SK-N-SH (cell line): ENCODE measurements around the gene ZNF304. TPM values are rescaled to one million over a fixed set of nuclear protein-coding genes. Genes with fewer than 3 reads are reported as not detected.

Experiments used
- CTCF ChIA-PET: fragments of 300-600, 350-600 bp; formaldehyde crosslinking; extraction: SDS; loops from one replicate; lab custom pipeline; 2021; lab: Yijun Ruan, JAX
- POLR2A ChIA-PET: fragments of 350-600 bp; sonication (Branson Sonifier 250); formaldehyde crosslinking; extraction: SDS; loops from one replicate; lab custom pipeline; 2020; ENCODE audit warnings: antibody characterized with exemption, inconsistent platforms; lab: Yijun Ruan, JAX
- DNase-seq: peaks from one replicate; pipeline ENCODE4 v3.0.0; 2012
- H2AFZ ChIP-seq: fragments of 200-600 bp; sonication (generic); 2 replicates; pipeline ENCODE4 v1.8.1; 2016; ENCODE audit warnings: antibody characterized with exemption, mild to moderate bottlenecking, low read depth
- H3F3A ChIP-seq: fragments of 200-600 bp; sonication (generic); replicated peaks from 2 replicates; pipeline ENCODE3; 2016; ENCODE audit warnings: antibody characterized with exemption, mild to moderate bottlenecking; ENCODE audit not compliant: insufficient read depth
- H3K27ac ChIP-seq, 2 experiments: fragments of 200-500 bp in 1 of 2; fragments of 200-600 bp in 1 of 2; sonication (Bioruptor generic) in 1 of 2; sonication (generic), shearing (Covaris generic) in 1 of 2; 2 replicates each; pipeline versions ENCODE4 v1.5.1 to v1.6.1; 2014 to 2016; ENCODE audit warnings: low read depth in 2 of 2, inconsistent platforms in 1 of 2, low read length in 1 of 2, mild to moderate bottlenecking in 1 of 2, mixed read lengths in 1 of 2
- H3K27me3 ChIP-seq: fragments of 200-600 bp; sonication (generic), shearing (Covaris generic); 2 replicates; pipeline ENCODE4 v1.6.1; 2016; ENCODE audit warnings: mixed run types; ENCODE audit not compliant: insufficient read depth
- H3K36me3 ChIP-seq, 2 experiments: fragments of 200-500 bp in 1 of 2; fragments of 200-600 bp in 1 of 2; sonication (Bioruptor generic) in 1 of 2; sonication (generic) in 1 of 2; replicated peaks in 1 of 2; 2 replicates each; pipeline versions ENCODE3 to v1.5.1; 2014 to 2016; ENCODE audit warnings: low read length in 1 of 2, mild to moderate bottlenecking in 1 of 2; ENCODE audit not compliant: insufficient read depth in 2 of 2, control insufficient read depth in 1 of 2
- H3K4me1 ChIP-seq, 2 experiments: fragments of 200-500 bp in 1 of 2; fragments of 200-600 bp in 1 of 2; sonication (Bioruptor generic) in 1 of 2; sonication (generic), shearing (Covaris generic) in 1 of 2; 2 replicates each; pipeline versions ENCODE4 v1.5.1 to v1.6.1; 2014 to 2016; ENCODE audit warnings: low read depth in 1 of 2, low read length in 1 of 2, mixed run types in 1 of 2; ENCODE audit not compliant: insufficient read depth in 2 of 2, control insufficient read depth in 1 of 2
- H3K4me2 ChIP-seq: fragments of 200-600 bp; sonication (generic), shearing (Covaris generic); 2 replicates; pipeline ENCODE4 v1.6.1; 2017; ENCODE audit warnings: mixed run types
- H3K4me3 ChIP-seq, 2 experiments: fragments of 200-500 bp in 1 of 2; fragments of 200-600 bp in 1 of 2; sonication (Bioruptor generic) in 1 of 2; sonication (generic), shearing (Covaris generic) in 1 of 2; 2 replicates each; pipeline versions ENCODE4 v1.5.1 to v1.8.1; 2014 to 2016; ENCODE audit warnings: low read depth in 2 of 2, inconsistent platforms in 1 of 2, low read length in 1 of 2, mild to moderate bottlenecking in 1 of 2, mixed read lengths in 1 of 2, moderate library complexity in 1 of 2
- H3K79me2 ChIP-seq: fragments of 200-600 bp; sonication (generic); 2 replicates; pipeline ENCODE4 v1.8.1; 2017; ENCODE audit warnings: mild to moderate bottlenecking; ENCODE audit not compliant: insufficient read depth
- H3K9ac ChIP-seq: fragments of 200-600 bp; sonication (generic); 2 replicates; pipeline ENCODE4 v1.6.1; 2017; ENCODE audit warnings: mixed run types
- H3K9me2 ChIP-seq: fragments of 200-600 bp; sonication (generic); 2 replicates; pipeline ENCODE4 v1.6.1; 2017; ENCODE audit warnings: mixed run types
- H3K9me3 ChIP-seq: fragments of 200-600 bp; sonication (generic); 2 replicates; pipeline ENCODE4 v1.6.1; 2017; ENCODE audit warnings: mixed run types, mild to moderate bottlenecking, moderate library complexity
- H4K20me1 ChIP-seq: fragments of 200-600 bp; sonication (generic); 2 replicates; pipeline ENCODE4 v1.6.1; 2017; ENCODE audit warnings: mild to moderate bottlenecking, mixed run types; ENCODE audit not compliant: insufficient read depth
- CHD2 ChIP-seq: fragments of 150-350 bp; IDR thresholded peaks from 2 replicates; pipeline ENCODE4 v1.6.1; 2018; ENCODE audit warnings: low read length; ENCODE audit not compliant: partially characterized antibody
- ELF1 ChIP-seq: IDR thresholded peaks from 2 replicates; pipeline ENCODE4 v1.4.0; 2012
- EP300 ChIP-seq, 2 experiments: IDR thresholded peaks; 2 replicates each; pipeline versions ENCODE4 v1.4.0 to v1.6.1; 2012; ENCODE audit warnings: borderline replicate concordance in 1 of 2, low read depth in 1 of 2, low read length in 1 of 2
- EZH2phosphoT487 ChIP-seq: fragments of 200-600 bp; sonication (generic); IDR thresholded peaks from 2 replicates; pipeline ENCODE4 v1.6.1; 2017; ENCODE audit warnings: low read depth, mixed run types, mild to moderate bottlenecking, antibody characterized with exemption, moderate library complexity, borderline replicate concordance
- FOSL2 ChIP-seq: IDR thresholded peaks from 2 replicates; pipeline ENCODE4 v1.4.0; 2012; ENCODE audit warnings: low read depth, mild to moderate bottlenecking, moderate library complexity, borderline replicate concordance
- FOXJ3 ChIP-seq: sonication (generic); formaldehyde crosslinking; IDR thresholded peaks from 2 replicates; pipeline ENCODE4 v1.5.1; 2020; ENCODE audit warnings: mild to moderate bottlenecking, missing genetic modification reagents
- GATA2 ChIP-seq: sonication (generic); formaldehyde crosslinking; IDR thresholded peaks from 2 replicates; pipeline ENCODE4 v1.5.0; 2020; ENCODE audit warnings: mild to moderate bottlenecking, missing genetic modification reagents
- JUND ChIP-seq: IDR thresholded peaks from 2 replicates; pipeline ENCODE4 v1.4.0; 2012
- MEF2A ChIP-seq: IDR thresholded peaks from 2 replicates; pipeline ENCODE4 v1.4.0; 2012; ENCODE audit warnings: low read depth, borderline replicate concordance
- MXI1 ChIP-seq: IDR thresholded peaks from 2 replicates; pipeline ENCODE4 v1.6.1; 2012; ENCODE audit warnings: mild to moderate bottlenecking, low read depth, low read length, improper control_type of control experiment
- NFIC ChIP-seq: IDR thresholded peaks from 2 replicates; pipeline ENCODE4 v1.4.0; 2012; ENCODE audit warnings: borderline replicate concordance
- NRF1 ChIP-seq: IDR thresholded peaks from 2 replicates; pipeline ENCODE4 v1.6.1; 2012; ENCODE audit warnings: low read depth, mild to moderate bottlenecking, low read length
- RAD21 ChIP-seq: IDR thresholded peaks from 2 replicates; pipeline ENCODE4 v1.6.1; 2012; ENCODE audit warnings: mild to moderate bottlenecking, low read length
- RCOR1 ChIP-seq: fragments of 150-350 bp; IDR thresholded peaks from 2 replicates; pipeline ENCODE4 v1.6.1; 2017; ENCODE audit warnings: antibody characterized with exemption, low read length
- RXRA ChIP-seq: IDR thresholded peaks from 2 replicates; pipeline ENCODE4 v1.4.0; 2012; ENCODE audit warnings: low read depth, mild to moderate bottlenecking, borderline replicate concordance
- SMC3 ChIP-seq: IDR thresholded peaks from 2 replicates; pipeline ENCODE4 v1.6.1; 2012; ENCODE audit warnings: low read depth, low read length, improper control_type of control experiment
- TAF1 ChIP-seq: IDR thresholded peaks from 2 replicates; pipeline ENCODE4 v1.6.1; 2012; ENCODE audit warnings: low read depth, mild to moderate bottlenecking, low read length, moderate library complexity, borderline replicate concordance
- TCF12 ChIP-seq: IDR thresholded peaks from 2 replicates; pipeline ENCODE4 v1.4.0; 2012
- TEAD4 ChIP-seq: IDR thresholded peaks from 2 replicates; pipeline ENCODE4 v1.4.0; 2012; ENCODE audit warnings: mild to moderate bottlenecking, borderline replicate concordance; ENCODE audit not compliant: insufficient read depth
- YY1 ChIP-seq: IDR thresholded peaks from 2 replicates; pipeline ENCODE4 v1.4.0; 2012; ENCODE audit warnings: low read depth, mild to moderate bottlenecking
- WGBS: methylation state at CpG from one replicate; pipeline ENCODE4 v1.1.6; 2017; ENCODE audit warnings: low lambda C conversion rate; 5-methylcytosine and 5-hydroxymethylcytosine counted together
- polyA plus RNA-seq, 3 experiments: library from polyadenylated mRNA; depleted of rRNA; stranded (reverse); fragments of >200 nt; gene quantifications; 2 replicates each; pipeline ENCODE4 v1.2.3, GENCODE V29; 2012
- TF ChIP-seq, protein P1 (sequence below): fragments of 150-350 bp; IDR thresholded peaks from 2 replicates; pipeline ENCODE4 v1.6.1; 2016; ENCODE audit warnings: mild to moderate bottlenecking, low read depth, low read length
- TF ChIP-seq, protein P2 (sequence below): IDR thresholded peaks from 2 replicates; pipeline ENCODE4 v1.6.1; 2012; ENCODE audit warnings: mild to moderate bottlenecking, low read depth, low read length, moderate library complexity
- TF ChIP-seq, protein P3 (sequence below): IDR thresholded peaks from 2 replicates; pipeline ENCODE4 v1.4.0; 2012; ENCODE audit warnings: low read depth, borderline replicate concordance
- TF ChIP-seq, protein P4 (sequence below): fragments of 150-350 bp; IDR thresholded peaks from 2 replicates; pipeline ENCODE4 v1.6.1; 2017; ENCODE audit warnings: antibody characterized with exemption, low read length, low read depth, borderline replicate concordance
- TF ChIP-seq, protein P5 (sequence below): IDR thresholded peaks from 2 replicates; pipeline ENCODE4; 2012

The ZNF304 gene
- polyA plus RNA-seq, 1 of the 3 experiments (the other 2 are of a cell fraction), result 2.5 TPM

DNA sequence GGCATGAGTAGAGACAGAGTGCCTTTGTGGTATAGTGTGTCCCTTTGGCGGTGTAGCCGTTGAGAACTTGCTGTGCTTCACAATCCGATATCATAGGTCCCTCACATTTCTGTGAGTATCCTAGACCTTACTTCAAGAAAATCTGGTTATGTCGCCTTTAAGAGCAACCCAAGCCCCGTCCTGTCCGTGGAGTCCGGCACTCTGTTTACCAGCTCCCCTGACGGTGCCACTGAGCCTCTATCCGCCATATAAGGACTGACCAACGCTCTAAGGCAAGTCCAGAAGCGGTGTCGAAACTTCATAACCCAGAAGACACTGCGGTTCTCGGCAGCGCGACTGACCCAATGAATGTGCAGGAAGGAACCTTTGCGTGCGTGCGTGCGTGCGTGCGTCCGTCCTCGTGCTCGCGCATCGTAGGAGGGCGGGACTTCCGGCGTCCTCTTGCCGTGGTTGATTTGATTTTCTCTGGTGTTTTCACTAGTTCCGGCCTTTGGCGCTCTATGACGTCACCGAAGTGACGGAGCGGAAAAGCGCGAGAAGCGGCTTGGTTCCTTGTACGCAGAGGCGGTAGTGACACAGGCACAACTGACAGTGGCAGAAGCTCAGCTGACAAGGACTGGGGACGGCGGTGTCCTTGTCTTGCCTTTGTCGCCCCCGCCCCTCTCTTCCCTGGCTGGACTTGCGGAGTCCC, 12.1 kb downstream of the ZNF304 start, which contains the start of the genes TRAPPC2B and ZNF547:
Gene TRAPPC2B, plus strand, starts transcription at position 555 of the 691 bp plus-strand sequence. CDS start 1,283 bp downstream, outside the sequence.
Gene ZNF547, plus strand, starts transcription at position 555 of the 691 bp plus-strand sequence. CDS start 5,005 bp downstream, outside the sequence.
- no peaks in the 10 kb centered on the region for H3K27me3 ChIP-seq
- H3K9ac ChIP-seq, result peak within 1 kb of the TSS; percentile 78
- 1% methylated on average over 33 of the region's 47 CpGs for WGBS
- H3K79me2 ChIP-seq, result peaks cover 34% of the 10 kb centered on the region
- POLR2A ChIA-PET, result interaction anchor here (0.9 to 1.4 kb wide), 2 partner anchors 26 to 72 kb away, joined by 3 to 5 read pairs; partner anchors contain the start of genes ZNF548 and ZNF749
- H3K9me2 ChIP-seq, result no peaks in the 10 kb centered on the region
- peak within 1 kb of the TSS; percentile 65 to 90 for H3K27ac ChIP-seq
- CTCF ChIA-PET, result interaction anchor here (1.0 to 1.3 kb wide), 3 partner anchors 13 to 1151 kb away, joined by 3 read pairs; partner anchors contain the start of gene ZNF304
- peaks cover 11% of the 10 kb centered on the region for H3F3A ChIP-seq
- H2AFZ ChIP-seq, result peak within 1 kb of the TSS; percentile 95
- peaks cover 15 to 17% of the 10 kb centered on the region in 2 experiments for H3K36me3 ChIP-seq
- no peaks in the 10 kb centered on the region for H3K9me3 ChIP-seq
- H4K20me1 ChIP-seq, result no peaks in the 10 kb centered on the region
- H3K4me2 ChIP-seq, result peak within 1 kb of the TSS; percentile 97
- peaks cover 0 to 6% of the 10 kb centered on the region in 2 experiments; a peak in 2 of 4 replicates for H3K4me1 ChIP-seq
- peak within 1 kb of the TSS; percentile 63 to 84 for H3K4me3 ChIP-seq
- DNase-seq, result peak; percentile 90
- TF ChIP-seq EZH2phosphoT487 (no peak), NRF1 (peak; percentile 71), RAD21 (no peak), CHD2 (peak; percentile 96), FOXJ3 (peak; percentile 62; the same call in 1 of the 2 replicates), MXI1 (peak; percentile 85), RXRA (no peak), JUND (no peak), TCF12 (no peak), SMC3 (no peak), ELF1 (peak; percentile 90), YY1 (peak; percentile 83), GATA2 (CRISPR knock-in tag) (no peak), TAF1 (peak; percentile 83), NFIC (no peak), FOSL2 (no peak), TEAD4 (no peak), MEF2A (no peak), EP300 (IDR thresholded peaks at IDR 0.05; ENCODE audit: borderline replicate concordance in 1 of 2, low read depth in 1 of 2, low read length in 1 of 2) (no peak), RCOR1 (no peak)
- TF ChIP-seq, protein P1, sequence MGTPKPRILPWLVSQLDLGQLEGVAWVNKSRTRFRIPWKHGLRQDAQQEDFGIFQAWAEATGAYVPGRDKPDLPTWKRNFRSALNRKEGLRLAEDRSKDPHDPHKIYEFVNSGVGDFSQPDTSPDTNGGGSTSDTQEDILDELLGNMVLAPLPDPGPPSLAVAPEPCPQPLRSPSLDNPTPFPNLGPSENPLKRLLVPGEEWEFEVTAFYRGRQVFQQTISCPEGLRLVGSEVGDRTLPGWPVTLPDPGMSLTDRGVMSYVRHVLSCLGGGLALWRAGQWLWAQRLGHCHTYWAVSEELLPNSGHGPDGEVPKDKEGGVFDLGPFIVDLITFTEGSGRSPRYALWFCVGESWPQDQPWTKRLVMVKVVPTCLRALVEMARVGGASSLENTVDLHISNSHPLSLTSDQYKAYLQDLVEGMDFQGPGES, result no peak
- TF ChIP-seq, protein P2, sequence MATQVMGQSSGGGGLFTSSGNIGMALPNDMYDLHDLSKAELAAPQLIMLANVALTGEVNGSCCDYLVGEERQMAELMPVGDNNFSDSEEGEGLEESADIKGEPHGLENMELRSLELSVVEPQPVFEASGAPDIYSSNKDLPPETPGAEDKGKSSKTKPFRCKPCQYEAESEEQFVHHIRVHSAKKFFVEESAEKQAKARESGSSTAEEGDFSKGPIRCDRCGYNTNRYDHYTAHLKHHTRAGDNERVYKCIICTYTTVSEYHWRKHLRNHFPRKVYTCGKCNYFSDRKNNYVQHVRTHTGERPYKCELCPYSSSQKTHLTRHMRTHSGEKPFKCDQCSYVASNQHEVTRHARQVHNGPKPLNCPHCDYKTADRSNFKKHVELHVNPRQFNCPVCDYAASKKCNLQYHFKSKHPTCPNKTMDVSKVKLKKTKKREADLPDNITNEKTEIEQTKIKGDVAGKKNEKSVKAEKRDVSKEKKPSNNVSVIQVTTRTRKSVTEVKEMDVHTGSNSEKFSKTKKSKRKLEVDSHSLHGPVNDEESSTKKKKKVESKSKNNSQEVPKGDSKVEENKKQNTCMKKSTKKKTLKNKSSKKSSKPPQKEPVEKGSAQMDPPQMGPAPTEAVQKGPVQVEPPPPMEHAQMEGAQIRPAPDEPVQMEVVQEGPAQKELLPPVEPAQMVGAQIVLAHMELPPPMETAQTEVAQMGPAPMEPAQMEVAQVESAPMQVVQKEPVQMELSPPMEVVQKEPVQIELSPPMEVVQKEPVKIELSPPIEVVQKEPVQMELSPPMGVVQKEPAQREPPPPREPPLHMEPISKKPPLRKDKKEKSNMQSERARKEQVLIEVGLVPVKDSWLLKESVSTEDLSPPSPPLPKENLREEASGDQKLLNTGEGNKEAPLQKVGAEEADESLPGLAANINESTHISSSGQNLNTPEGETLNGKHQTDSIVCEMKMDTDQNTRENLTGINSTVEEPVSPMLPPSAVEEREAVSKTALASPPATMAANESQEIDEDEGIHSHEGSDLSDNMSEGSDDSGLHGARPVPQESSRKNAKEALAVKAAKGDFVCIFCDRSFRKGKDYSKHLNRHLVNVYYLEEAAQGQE, result no peak
- TF ChIP-seq, protein P3, sequence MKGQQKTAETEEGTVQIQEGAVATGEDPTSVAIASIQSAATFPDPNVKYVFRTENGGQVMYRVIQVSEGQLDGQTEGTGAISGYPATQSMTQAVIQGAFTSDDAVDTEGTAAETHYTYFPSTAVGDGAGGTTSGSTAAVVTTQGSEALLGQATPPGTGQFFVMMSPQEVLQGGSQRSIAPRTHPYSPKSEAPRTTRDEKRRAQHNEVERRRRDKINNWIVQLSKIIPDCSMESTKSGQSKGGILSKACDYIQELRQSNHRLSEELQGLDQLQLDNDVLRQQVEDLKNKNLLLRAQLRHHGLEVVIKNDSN, result no peak
- TF ChIP-seq, protein P4, sequence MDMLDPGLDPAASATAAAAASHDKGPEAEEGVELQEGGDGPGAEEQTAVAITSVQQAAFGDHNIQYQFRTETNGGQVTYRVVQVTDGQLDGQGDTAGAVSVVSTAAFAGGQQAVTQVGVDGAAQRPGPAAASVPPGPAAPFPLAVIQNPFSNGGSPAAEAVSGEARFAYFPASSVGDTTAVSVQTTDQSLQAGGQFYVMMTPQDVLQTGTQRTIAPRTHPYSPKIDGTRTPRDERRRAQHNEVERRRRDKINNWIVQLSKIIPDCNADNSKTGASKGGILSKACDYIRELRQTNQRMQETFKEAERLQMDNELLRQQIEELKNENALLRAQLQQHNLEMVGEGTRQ, result no peak
- TF ChIP-seq, protein P5, sequence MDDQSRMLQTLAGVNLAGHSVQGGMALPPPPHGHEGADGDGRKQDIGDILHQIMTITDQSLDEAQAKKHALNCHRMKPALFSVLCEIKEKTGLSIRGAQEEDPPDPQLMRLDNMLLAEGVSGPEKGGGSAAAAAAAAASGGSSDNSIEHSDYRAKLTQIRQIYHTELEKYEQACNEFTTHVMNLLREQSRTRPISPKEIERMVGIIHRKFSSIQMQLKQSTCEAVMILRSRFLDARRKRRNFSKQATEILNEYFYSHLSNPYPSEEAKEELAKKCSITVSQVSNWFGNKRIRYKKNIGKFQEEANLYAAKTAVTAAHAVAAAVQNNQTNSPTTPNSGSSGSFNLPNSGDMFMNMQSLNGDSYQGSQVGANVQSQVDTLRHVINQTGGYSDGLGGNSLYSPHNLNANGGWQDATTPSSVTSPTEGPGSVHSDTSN, result no peak
